Cardiac muscle cell (in vitro differentiated cells and primary cell): ENCODE results near the gene SLC12A7. TPM values are rescaled to one million over a fixed set of nuclear protein-coding genes. Genes with fewer than 3 reads are reported as not detected.

Experiments used
- DNase-seq, 2 donors: peaks; one replicate each; pipeline versions ENCODE4 v3.0.0 to v3.0.0-alpha.2; 2010 to 2017; ENCODE audit warnings: low read depth in 1 of 2, low spot score in 1 of 2
- H3K27ac ChIP-seq: fragments of 200-600 bp; sonication (generic); 2 replicates; pipeline ENCODE4 v1.5.1; 2016
- H3K27me3 ChIP-seq: fragments of 200-600 bp; sonication (generic); 2 replicates; pipeline ENCODE4 v1.6.0; 2016; ENCODE audit warnings: control low read depth
- H3K36me3 ChIP-seq: fragments of 200-600 bp; sonication (generic); 2 replicates; pipeline ENCODE4 v1.5.1; 2016; ENCODE audit warnings: control low read depth
- H3K4me1 ChIP-seq: fragments of 200-600 bp; sonication (generic); 2 replicates; pipeline ENCODE4 v1.8.1; 2017; ENCODE audit warnings: low read depth, mild to moderate bottlenecking, mixed run types
- H3K4me3 ChIP-seq: fragments of 200-600 bp; sonication (generic); 2 replicates; pipeline ENCODE4 v1.5.1; 2016; ENCODE audit warnings: mild to moderate bottlenecking
- H3K9me3 ChIP-seq: fragments of 200-600 bp; sonication (generic); 2 replicates; pipeline ENCODE4 v1.5.1; 2017; ENCODE audit warnings: low read depth, mild to moderate bottlenecking, control low read depth
- polyA plus RNA-seq: library from polyadenylated mRNA; unstranded; fragments of >200 nt; fragmentation: Nextera tagmentation; extraction: Ambion mirVana; gene quantifications from 2 replicates; pipeline ENCODE4 v1.2.1, GENCODE V29; 2016
- total RNA-seq: library from RNA; depleted of rRNA; stranded (reverse); fragments of >200 nt; gene quantifications from 2 replicates; pipeline ENCODE4 v1.2.3, GENCODE V29; 2016
- TF ChIP-seq, protein P1 (sequence below): IDR thresholded peaks from 2 replicates; pipeline ENCODE4 v1.5.1; 2012; ENCODE audit warnings: low read depth, mild to moderate bottlenecking, low read length

The SLC12A7 gene
- total and polyA plus RNA-seq, 2 experiments from 2014 or later, result 14.1 to 29.9 TPM

DNA sequence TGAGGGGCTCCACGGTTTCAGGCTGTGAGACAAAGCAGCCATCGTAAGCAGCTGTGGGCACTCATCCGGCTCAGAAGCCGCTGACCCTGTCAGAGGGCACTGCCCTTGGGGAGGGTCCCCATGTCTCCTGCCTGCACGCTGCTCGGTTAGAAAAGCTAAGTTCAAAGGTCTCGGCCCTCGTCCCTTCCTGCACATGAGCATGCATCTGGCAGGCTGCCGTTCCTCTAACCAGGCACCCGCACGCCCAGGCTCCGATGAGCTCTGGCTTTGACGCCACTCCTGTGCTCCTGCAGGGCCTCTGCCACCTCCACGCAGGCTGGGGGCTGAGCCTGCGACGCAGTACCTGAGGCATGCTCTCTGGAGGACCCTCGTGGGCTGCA lies 52.0 kb downstream of the SLC12A7 start:
- Histone ChIP-seq H3K36me3 (no peaks in the 10 kb centered on the region), H3K4me1 (no peaks in the 10 kb centered on the region), H3K27me3 (no peaks in the 10 kb centered on the region), H3K27ac (no peak overlapping the region), H3K4me3 (no peak overlapping the region), H3K9me3 (no peaks in the 10 kb centered on the region)
- DNase-seq, result no peak
- TF ChIP-seq, protein P1, sequence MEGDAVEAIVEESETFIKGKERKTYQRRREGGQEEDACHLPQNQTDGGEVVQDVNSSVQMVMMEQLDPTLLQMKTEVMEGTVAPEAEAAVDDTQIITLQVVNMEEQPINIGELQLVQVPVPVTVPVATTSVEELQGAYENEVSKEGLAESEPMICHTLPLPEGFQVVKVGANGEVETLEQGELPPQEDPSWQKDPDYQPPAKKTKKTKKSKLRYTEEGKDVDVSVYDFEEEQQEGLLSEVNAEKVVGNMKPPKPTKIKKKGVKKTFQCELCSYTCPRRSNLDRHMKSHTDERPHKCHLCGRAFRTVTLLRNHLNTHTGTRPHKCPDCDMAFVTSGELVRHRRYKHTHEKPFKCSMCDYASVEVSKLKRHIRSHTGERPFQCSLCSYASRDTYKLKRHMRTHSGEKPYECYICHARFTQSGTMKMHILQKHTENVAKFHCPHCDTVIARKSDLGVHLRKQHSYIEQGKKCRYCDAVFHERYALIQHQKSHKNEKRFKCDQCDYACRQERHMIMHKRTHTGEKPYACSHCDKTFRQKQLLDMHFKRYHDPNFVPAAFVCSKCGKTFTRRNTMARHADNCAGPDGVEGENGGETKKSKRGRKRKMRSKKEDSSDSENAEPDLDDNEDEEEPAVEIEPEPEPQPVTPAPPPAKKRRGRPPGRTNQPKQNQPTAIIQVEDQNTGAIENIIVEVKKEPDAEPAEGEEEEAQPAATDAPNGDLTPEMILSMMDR, result no peak

DNA sequence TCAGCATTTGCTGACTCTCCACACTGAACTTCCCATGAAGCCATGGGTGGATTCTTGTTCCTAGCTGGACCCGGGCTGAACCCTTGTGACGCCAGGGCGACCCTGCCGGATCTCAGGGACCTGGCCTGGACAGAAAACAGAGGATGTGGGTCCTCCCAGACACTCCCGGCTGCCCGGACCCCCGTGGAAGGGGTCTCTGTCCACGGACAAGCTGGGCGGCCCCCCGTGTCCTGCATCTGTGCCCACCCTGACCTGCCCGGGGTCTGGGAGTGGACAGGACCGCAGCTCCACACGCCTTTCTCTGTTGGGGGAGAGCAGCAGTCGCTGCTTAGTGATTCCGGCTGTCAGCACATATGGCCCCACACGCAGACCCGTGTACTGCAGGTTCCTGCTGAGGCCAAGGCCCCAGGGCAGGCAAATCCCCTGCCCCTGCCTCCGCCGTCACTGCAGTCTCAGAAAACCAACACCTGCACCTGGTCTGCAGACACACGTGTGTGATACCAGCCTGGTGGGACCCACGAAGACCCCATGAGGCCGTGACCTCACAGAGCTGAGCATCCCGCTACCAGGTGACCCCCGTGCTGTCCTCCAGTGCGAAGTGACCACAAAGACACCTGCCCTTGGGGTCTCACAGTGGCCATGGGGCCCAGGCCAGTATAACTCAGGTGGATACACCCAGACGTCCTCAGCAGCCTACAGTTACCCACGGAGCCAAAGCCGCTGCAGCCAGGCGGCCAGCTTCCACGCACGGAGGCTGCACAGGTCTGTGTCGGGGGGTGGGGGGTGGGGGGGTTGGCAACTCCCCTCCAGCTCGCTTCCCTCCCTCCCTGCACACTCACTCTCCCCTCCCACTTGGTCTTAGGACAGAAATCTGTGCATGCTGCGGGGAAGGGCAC lies 52.6 kb downstream of the SLC12A7 start:
- DNase-seq, result no peak
- H3K4me3 ChIP-seq, result no peak overlapping the region
- H3K27ac ChIP-seq, result no peak overlapping the region
- TF ChIP-seq, protein P1, result no peak
- H3K9me3 ChIP-seq, result no peaks in the 10 kb centered on the region
- H3K27me3 ChIP-seq, result no peaks in the 10 kb centered on the region
- H3K36me3 ChIP-seq, result no peaks in the 10 kb centered on the region
- H3K4me1 ChIP-seq, result no peaks in the 10 kb centered on the region

DNA sequence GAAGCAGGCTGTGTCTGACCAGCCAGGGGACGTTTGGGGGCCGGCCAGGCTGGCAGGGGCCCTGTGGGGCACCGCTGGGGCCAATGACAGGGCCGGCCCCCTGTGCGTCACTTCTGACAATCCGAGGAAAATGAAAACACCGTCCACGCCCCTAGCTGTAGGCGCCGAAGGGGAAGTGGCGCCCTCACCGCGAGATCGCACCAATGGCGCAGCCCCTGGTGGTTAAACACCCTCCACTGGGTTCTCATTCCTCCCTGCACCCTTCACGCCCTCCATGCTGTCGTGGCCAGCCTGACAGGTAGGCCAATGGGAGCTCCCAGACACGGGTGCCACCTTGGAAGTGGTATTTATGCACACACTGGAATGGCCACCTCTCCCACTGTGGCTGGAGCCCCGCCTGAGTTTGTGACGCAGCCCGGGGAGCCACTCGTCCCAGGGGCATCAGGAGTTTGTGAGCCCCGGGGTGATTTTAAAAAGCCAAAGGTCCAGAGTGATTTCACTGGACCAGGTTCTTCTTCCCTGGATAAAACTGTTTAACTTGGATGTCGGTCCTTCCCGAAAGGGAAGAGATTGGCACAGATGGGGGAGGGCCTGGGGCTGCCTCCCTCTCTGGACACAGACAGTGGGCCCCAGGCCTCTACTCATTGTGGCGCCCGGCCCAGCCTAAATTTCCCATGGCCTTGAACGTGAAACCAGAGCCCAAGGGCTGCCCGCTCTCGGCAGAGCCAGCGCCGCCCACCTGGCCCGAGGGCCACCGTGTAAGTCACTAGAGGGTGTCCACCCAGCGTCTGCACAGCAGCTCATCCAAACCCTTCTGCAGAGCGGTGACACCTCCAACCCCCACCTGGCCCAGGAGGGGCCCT lies 53.5 kb downstream of the SLC12A7 start:
- no peak overlapping the region for H3K27ac ChIP-seq
- H3K4me1 ChIP-seq, result no peaks in the 10 kb centered on the region
- DNase-seq, result no peak
- H3K27me3 ChIP-seq, result no peaks in the 10 kb centered on the region
- H3K4me3 ChIP-seq, result no peak overlapping the region
- TF ChIP-seq, protein P1, result no peak
- H3K36me3 ChIP-seq, result no peaks in the 10 kb centered on the region
- no peaks in the 10 kb centered on the region for H3K9me3 ChIP-seq

DNA sequence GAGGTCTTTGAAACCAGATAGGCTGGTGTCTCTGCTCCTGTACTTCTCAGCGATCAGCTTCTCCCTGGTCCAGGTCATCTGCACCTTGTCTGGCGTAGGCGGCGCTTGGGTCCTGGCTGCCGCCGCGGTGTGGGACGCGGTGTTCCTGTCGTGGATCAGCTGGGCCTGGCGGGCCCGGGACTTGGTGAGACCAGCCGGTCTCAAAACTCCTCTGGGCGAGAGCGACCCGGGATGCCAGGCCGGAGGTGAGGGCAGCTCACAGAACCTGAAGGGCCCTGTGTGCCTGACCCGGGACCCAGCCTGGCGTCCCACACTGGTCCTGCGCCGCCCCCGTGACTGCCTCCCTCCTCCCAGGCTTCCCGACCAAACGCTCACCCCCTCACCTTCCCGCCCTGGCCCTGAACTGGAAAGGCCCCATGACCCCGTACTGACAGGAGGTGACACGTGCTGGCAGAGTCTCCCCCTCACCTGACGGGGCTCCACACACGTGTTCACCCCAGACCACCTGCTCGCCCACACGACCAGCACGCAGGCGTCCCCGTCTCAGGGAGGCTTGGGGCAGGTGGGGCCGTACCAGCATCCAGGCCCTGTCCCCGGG lies 54.3 kb downstream of the SLC12A7 start:
- H3K4me3 ChIP-seq, result no peak overlapping the region
- no peak overlapping the region for H3K27ac ChIP-seq
- no peaks in the 10 kb centered on the region for H3K9me3 ChIP-seq
- no peaks in the 10 kb centered on the region for H3K4me1 ChIP-seq
- H3K27me3 ChIP-seq, result no peaks in the 10 kb centered on the region
- DNase-seq, result no peak
- H3K36me3 ChIP-seq, result no peaks in the 10 kb centered on the region
- TF ChIP-seq, protein P1, result no peak

DNA sequence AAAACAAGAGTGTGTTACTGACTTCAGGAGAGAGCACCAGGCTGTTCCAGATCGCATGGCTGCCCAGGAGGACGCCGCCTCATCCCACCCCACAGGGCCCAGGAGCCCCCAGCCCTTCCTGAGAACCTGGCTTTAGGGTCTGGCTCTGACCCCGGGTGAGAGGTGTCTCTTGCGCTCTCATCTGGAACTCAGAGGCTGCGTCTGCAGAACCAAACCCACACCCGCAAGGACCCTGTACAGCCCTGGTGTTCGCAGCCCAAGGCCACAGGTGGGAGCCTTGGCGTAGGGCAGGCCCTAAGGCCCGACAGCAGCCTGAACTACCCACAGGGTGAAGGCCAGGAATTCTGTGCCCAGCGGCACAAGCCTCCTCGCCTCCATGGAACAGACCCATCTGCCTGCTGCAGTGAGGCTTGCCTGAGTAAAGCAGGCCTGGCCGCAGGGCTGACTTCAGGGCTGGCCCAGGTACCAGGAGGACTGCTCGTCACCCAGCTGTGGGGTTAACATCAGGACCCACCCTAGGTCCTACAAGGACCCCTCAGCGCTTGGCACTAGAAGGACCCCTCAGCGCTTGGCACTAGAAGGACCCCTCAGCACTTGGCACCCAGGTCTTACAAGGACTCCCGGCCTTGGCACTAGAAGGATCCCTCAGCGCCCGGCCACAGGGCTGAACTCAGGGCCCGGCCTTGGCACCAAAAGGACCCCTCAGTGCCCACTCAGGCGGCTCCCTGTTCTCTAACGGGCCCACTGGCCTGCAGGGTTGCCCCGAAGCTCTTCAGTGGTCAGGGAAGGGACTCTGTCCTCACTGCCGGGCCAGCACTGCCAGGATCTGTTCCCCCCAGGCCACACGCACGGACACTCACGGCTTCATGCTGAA lies 55.0 kb downstream of the SLC12A7 start:
- Histone ChIP-seq H3K27me3 (no peaks in the 10 kb centered on the region), H3K4me3 (no peak overlapping the region), H3K36me3 (no peaks in the 10 kb centered on the region)

More for the DNA sequence above, 55.0 kb downstream of the SLC12A7 start:
- Histone ChIP-seq H3K27ac (no peak overlapping the region), H3K4me1 (no peaks in the 10 kb centered on the region), H3K9me3 (no peaks in the 10 kb centered on the region)
- TF ChIP-seq, protein P1, result no peak
- no peak for DNase-seq
